ENCODE results near the gene DPEP2NB.
"Not testable (repeated sequence)": the region's sequence is repeated elsewhere in the genome, so short reads cannot be mapped to it uniquely, and the experiment has no call there.

DPEP2NB gene

DNA sequence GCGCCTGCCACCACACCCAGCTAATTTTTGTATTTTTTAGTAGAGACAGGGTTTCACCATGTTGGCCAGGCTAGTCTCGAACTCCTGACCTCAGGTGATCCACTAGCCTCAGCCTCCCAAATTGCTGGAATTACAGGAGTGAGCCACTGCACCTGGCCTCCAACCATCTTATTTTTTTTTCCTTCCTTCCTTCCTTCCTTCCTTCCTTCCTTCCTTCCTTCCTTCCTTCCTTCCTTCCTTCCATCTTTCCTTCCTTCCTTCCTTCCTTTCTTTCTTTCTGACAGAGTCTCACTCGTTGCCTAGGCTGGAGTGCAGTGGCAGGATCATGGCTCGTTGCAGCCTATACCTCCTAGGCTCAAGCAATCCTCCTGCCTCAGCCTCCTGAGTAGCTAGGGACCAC lies 5.8 kb downstream of the DPEP2NB start:
- not testable (repeated sequence) for DNase-seq

GRCh38 chr16:68009157-68009735 lies 6.5 kb downstream of the DPEP2NB start:
- no peak for DNase-seq

GRCh38 chr16:68005786-68006286 lies 9.9 kb downstream of the DPEP2NB start:
- DNase-seq = peak; percentile 70 to 82

- no peak for DNase-seq
Observed at GRCh38 chr16:68005211-68005610, 10.5 kb downstream of the DPEP2NB start.

DNA sequence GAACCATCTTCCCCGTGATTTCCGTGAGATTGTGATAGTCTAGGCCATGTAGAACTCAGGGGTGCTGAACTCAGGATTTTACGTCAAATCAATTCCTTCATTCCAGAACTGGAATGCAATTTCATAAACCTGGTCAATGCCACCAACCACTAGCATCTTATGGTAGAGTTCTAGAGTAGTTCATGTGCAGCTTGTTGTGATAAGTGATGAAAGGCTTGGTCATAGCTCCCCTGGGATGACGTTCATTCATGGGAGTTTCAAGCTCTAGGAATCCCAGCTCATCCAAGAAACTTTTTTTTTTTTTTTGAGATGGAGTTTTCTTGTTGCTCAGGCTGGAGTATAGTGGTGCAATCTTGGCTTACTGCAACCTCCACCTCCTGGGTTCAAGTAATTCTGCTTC lies 12.7 kb downstream of the DPEP2NB start:
- DNase-seq = no peak

- peak in 1 of 2 donors; percentile 10 for DNase-seq
Observed at GRCh38 chr16:68000450-68000849, 15.3 kb downstream of the DPEP2NB start.

DNA sequence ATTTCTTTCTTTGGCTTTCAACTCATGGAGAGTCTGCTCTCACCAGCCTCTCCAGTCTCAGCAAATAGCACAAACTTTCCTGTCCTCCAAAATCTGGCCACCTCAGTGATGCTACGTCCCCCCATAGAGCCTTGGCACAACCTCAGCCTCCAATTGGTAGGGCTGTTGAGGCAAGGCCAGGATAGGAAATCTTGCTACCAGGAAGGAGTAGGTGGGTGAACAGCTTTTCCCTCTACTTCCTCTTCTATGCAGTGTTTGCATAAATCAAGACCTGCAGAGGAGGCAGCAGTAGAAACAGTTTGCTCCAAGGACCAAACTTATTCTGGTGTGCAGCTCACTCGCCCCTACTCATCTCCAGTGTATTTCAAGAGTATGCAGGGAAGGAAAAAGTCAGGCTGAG lies 15.7 kb downstream of the DPEP2NB start:
- DNase-seq = no peak

- peak; percentile 60 to 70 for DNase-seq
Observed at GRCh38 chr16:67998779-67999688, 16.7 kb downstream of the DPEP2NB start, which contains the start of gene DPEP2. Gene DPEP2, minus strand, starts transcription at chr16:67999484. Its CDS starts 6,272 bp downstream, at chr16:67993212.

GRCh38 chr16:67998231-67998778 lies 17.4 kb downstream of the DPEP2NB start:
- DNase-seq = not testable (repeated sequence)

- no peak for DNase-seq
Observed at GRCh38 chr16:67996666-67997065, 19.0 kb downstream of the DPEP2NB start.

DNA sequence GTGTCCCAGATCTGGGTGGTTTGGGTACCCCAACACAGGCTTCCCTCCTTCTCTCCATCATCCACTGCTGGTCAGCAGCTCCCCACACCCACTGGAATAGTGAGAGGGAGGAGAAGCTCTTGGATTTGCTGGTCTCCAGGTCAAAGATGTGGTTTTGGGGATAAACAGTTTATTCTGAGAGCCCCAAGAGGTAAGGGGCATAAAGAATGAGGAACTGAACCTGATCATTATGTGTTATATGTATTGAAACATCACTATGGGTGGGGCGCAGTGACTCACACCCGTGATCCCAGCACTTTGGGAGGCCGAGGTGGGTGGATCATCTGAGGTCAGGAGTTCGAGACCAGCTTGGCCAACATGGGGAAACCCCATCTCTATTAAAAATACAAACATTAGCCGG lies 20.3 kb downstream of the DPEP2NB start:
- DNase-seq = peak; percentile 34 to 78

GRCh38 chr16:67994040-67994408 lies 21.7 kb downstream of the DPEP2NB start:
- DNase-seq = not testable (repeated sequence)

DNA sequence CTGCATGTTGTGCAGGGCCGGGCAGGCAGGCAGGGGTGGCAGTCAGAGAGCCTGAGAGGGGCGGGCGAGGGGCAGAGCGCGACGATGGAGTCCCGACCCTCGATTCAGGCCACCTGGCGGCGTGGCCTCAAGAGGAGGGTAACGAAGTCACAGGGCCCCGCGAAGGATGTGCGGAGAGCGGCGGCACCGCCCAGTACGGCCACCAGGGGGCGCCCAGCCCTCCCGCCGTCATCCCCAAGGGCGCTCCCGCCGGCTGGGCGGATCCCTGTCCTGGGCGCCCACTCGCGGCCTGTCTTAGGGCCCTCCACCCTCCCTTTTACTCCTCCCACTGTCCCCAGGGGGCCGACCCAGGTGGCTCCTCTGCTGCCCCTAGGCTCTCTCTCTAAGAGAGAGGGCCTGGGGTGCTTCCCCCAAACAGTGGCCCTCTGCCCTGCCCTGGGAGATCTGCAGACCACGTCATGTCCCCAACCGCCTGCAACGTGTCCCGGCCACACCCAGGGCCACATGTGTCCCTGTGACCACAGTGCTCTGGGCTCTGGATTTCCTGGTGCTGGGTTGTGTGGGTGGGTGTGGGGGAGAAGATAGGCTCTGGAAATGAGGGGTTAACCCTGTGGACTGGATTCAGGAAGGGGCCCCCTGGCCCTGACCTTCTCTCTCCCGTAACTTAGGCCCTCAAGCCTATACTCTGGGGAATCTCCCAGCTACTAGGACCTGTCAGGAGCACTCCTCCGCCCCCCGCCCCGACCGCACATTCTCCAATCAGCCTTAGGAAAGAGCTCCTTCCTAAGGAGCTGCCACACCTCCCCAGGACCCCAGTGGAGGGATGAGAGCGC lies 22.3 kb downstream of the DPEP2NB start:
- peak; percentile 85 to 88 for DNase-seq

DNA sequence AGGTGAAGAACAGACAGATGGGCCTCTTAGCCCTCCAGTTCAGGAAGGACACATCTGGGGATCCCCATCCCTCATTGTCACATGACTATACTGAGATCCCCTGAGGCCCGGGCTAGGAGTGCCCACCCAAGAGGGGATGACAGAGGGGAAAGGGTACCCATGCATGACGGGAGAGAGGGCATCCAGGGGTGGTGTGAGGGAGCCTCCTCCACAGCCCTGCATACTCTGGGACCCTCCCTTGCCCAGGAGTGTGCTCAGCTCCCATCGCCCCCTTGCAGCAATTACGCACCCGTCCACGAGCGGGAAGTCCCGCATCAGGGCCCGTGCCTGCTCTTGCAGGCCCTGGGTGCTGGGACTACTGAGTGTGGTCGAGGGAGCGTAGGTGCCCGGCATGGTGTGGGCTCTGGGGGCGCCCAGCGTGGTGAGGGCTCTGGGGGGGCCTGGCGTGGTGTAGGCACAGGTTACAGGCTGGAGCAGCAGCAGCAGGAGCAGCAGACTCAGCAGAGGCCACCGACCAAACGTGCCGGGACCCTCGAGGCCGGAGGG lies 23.0 kb downstream of the DPEP2NB start:
- no peak for DNase-seq

DNA sequence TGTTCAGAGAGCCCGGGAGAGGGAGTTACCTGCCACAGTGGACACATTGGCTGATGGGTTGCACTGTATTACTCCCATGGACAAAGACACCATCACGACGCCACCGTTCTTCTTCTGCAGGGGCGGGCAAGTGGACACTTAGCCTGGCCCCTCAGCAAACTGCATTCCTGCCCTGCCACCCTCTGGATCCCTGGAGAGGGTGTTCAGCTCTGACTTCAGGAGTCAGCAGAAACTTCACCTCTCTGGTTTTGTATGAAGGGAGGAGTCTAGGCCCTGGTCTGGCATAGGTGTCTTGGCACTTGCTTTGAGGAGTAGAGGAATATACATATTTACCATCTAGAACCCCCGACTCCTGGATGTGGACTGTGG lies 25.7 kb downstream of the DPEP2NB start:
- no peak for DNase-seq

DNA sequence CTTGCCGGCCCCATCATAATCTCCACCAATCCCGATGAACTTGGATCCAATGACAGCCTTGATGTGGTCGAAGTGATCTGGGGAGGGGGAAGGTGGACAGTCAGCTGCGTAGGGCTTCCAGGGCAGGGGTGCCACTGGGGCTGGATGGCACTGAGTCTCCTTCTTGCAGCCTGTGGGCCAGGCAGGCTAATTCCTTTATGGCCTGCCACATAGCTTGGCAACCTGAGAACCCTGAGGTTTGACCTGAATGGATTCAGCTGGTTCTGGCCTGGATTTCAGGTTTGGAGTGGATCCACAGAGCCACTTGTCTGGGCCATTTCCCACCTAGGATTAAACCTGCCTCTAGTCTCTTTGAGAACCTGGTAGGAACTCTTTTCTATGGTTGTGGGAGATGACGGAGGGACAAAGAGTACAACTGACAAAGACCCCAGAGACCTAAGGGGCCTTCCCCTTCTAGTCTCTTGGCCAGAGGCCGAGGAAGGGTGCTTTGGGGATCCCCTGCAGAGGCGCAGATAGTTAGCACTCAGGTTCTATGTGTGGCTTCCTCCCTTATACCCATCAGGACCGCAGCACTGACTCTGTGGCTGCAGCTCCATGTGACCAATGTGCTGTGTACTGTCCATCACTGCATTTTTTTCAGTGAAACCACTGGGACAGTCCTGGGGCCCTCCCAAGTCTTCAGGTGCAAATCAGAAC lies 26.2 kb downstream of the DPEP2NB start:
- DNase-seq = no peak

DNA sequence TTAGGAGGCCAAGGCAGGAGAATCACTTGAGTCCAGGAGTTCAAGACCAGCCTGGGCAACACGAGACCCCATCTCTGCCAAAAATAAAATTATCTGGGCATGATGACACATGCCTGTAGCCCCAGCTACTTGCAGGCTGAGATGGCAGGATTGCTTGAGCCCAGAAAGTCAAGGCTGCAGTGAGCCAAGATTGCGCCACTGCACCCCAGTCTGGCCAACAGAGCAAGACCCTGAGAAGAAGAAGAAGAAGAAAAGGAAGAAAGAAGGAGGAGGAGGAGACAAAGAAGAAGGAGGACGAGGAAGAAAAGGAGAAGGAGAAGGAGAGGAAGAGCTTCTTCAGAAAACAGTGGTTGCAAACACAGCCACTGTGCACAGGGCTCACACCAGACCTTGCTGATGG lies 27.0 kb downstream of the DPEP2NB start:
- DNase-seq = no peak

- DNase-seq = no peak
Observed at GRCh38 chr16:67987460-67988160, 28.1 kb downstream of the DPEP2NB start.

- no peak for DNase-seq
Observed at GRCh38 chr16:67986949-67987348, 28.8 kb downstream of the DPEP2NB start.

DNA sequence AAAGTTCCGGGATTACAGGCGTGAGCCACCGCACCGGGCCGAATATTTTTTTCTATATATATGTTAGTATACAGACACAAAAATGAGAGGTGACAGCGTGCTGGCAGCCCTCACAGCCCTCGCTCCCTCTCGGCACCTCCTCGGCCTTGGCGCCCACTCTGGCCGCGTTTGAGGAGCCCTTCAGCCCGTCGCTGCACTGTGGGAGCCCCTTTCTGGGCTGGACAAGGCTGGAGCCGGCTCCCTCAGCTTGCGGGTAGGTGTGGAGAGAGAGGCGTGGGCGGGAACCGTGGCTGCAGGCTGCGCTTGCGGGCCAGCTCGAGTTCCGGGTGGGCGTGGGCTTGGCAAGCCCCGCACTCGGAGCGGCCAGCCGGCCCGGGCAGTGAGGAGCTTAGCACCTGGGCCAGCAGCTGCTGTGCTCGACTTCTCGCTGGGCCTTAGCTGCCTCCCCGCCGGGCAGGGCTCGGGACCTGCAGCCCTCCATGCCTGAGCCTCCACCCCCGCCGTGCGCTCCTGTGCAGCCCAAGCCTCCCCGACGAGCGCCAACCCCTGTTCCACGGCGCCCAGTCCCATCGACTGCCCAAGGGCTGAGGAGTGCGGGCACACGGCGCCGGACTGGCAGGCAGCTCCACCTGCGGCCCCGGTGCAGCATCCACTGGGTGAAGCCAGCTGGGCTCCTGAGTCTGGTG lies 33.6 kb downstream of the DPEP2NB start:
- DNase-seq = no peak
